Hematopoietic multipotent progenitor cell treated with erythropoietin and hydrocortisone succinate and interleukin-3 and kit ligand, for 17 days (in vitro differentiated cells): ENCODE data around the gene XPC.

Experiments
- DNase-seq: peaks from one replicate; pipeline ENCODE4 v3.0.0-alpha.2; 2015; ENCODE audit warnings: low spot score

The XPC gene

GRCh38 chr3:14146381-14147065 lies 31.9 kb downstream of the XPC start:
- DNase-seq, result no peak

DNA sequence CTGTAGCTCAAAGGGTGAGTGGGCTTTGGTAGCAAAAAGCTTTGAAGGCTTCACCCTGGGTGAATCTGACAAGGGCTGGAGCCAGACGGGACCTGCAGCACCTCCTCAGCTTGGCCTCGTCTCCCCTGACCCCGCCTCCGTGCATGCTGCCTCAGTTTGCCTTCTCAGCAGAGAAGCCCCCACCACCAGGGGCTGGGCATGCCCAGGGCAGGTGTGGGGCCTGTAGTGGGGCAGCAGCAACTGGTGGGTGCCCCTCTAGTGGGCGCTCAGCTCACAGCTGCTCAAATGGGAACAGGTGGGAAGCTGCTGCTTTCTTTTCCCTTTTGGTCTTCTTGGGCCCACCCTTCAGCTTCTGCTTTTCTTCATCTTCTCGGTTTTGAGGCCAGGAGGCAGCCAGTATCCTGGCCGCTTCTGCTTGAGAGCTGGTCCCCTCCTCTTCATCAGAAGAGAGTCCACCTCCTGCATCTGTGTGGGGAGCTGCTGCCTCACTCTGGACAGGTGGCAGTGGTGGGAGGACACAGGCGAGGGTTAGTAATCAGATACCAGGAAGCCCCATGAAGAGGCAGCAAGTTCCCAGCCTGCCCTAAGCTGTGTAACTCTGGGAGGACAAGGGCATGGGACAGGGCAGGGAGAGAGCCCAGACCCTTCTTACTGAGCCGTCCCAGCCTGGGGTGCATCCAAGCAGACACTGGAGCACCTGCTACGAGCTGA lies 32.6 kb downstream of the XPC start:
- no peak for DNase-seq

GRCh38 chr3:14145236-14145635 lies 33.2 kb downstream of the XPC start:
- DNase-seq, result no peak

DNA sequence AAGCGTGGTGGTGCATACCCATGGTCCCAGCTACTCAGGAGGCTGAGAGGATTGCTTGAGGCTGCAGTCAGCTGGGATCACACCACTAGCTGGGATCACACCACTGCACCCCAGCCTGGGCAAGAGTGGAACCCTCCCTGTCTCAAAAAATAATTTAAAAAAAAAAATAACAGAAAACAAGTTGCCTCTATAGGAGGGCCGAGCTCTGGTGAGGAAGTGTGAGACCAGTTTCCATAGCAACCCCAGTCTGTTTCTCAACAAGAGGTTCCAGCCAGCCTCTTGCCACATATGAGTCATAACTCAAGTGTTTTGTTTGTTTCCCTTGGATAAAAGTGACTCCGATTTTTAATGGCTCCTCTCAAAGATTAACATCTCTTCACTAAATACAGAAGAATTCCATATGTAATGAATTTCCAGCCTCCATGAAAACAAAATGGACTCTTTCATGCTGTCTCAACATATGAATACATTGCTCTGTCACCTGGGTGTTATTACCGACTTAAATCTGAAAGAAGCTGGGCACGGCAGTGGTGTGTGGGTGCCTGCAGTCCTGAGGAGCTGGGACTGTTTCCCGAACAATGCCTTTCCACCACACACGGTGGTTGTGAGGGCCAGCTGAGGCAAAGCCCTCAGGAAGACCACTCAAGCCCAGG lies 33.9 kb downstream of the XPC start:
- peak; percentile 59 for DNase-seq

DNA sequence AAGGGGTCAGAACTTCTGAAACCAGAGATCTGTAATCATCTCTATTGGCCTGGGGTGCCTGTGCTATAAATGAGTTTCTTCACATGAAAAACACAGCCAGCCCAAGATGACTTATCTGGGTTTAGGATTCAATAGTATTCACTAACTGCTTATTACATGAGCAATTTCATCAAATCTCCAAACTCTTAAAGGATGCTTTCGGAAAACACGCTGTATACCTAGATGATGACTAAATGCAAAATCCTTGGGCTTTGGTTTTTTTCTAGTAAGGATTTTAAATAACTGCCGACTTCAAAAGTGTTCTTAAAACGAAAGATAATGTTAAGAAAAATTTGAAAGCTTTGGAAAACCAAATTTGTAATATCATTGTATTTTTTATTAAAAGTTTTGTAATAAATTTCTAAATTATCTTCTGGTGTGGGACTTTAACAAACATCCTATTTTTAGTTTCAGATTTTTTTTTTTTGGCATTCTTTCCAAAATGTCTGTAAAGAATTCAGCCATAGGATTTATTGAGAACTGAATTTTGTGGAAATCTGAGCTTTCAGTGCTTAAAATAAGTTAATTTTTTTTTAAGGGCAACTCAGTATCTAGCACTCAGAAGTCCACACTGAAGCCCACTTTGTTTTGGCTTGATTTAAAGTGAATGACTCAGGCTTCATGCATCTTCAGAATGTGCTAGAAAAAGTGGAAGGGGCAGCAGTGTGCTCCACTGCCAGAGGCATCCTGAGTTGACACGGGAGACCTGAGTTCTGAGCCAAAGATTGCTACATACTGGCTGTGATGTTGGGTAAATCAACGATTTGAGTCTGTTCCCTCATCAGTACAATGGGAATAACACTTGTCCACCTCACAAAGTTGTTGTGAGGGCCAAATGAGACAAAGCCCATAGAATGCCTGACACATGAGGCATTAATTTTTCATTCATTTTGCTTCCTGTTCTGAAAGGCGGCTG lies 34.9 kb downstream of the XPC start:
- DNase-seq, result no peak

- DNase-seq, result no peak
These were observed 35.7 kb downstream of the XPC start for GRCh38 chr3:14142567-14143270.

GRCh38 chr3:14141602-14142341 lies 36.6 kb downstream of the XPC start:
- no peak for DNase-seq

- no peak for DNase-seq
These were observed 37.3 kb downstream of the XPC start for GRCh38 chr3:14141144-14141543.

DNA sequence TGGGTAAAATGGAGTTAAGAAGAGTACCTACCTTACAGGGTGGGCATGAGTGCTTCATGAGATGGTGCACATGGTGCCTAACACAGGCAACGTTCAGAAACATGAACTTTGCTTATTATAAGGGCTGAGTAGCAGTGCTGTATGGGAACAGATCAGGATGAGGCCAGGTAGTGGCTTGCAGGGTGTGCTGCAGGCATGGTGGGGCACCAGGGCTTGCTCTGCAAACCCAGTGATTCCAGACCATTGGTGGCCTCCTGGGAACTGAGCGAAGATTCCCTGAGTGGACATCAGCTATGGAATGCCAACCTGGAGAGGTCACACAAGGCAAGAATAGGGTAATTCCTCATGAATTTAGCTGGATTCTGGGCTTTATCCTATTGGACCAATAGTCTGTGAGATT lies 37.7 kb downstream of the XPC start:
- no peak for DNase-seq

GRCh38 chr3:14139771-14140170 lies 38.6 kb downstream of the XPC start:
- DNase-seq, result no peak

DNA sequence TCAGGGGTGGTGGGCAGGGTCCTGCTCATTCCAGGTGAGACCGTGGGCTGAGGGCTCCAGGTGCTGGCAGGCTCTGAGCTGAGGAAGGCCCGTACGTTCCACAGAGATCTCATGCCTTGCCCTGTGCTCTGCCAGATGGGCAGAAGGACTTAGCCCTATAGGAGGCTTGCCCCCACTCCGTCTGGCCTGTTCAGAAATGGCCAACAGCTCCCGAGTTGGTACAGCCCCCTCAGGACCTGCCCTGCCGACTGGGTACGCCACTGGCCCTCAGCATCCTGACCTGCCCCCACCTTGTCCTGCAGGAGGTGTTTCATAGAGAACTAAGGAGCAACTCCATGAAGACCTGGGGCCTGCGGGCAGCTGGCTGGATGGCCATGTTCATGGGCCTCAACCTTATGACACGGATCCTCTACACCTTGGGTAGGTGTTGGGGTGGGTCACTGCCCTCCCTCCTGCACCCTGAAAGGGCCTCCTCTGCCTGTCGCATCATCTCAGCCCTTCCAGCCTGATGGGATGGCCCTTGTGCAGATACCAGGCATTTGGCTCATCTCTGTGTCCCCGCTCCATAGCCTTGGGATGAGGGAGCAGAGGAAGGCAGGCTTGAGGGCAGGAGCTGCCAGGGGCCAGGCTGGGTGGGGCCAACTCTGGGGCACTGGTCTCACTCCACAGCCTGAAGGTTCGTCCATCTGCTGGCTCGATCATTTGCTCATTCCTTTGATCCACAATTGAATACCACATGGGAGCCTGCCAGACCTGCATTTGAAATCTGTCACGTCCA lies 39.3 kb downstream of the XPC start:
- no peak for DNase-seq

DNA sequence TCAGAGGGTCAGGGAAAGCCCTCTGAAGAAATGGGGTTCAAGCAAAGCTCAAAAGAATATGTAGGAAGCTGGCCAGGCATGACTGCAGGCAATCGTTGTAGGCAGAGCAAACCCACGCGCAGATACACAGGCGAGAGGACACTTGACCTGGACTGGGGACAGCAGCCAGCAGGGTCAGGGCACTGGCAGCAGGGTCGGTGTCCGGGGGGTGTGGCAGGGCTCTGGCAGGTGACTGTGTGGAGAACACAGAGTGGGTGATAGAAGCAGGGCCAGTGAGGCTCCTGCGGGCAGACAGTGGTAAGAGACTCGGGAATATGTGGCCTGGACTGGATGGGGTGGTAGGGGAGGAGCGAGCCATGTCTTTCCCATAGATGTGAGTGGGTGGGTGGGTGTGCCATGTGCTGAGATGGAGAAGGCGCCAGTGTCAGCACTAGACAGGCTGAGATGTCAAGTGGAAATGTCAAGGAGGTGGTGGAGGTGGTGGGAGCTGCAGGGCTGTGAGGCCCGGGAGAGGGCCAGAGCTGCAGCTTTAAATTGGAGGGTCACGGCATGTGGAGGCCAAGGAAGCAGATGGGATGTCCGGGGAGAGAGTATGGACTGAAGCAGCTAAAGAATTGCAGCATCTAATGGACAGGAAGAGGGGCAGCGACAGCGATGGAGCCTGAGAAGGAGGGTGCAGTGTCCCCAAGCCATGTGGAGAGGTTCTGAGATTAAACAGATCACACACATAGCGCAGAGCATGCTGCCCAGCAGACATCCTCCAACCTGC lies 40.1 kb downstream of the XPC start:
- no peak for DNase-seq

DNA sequence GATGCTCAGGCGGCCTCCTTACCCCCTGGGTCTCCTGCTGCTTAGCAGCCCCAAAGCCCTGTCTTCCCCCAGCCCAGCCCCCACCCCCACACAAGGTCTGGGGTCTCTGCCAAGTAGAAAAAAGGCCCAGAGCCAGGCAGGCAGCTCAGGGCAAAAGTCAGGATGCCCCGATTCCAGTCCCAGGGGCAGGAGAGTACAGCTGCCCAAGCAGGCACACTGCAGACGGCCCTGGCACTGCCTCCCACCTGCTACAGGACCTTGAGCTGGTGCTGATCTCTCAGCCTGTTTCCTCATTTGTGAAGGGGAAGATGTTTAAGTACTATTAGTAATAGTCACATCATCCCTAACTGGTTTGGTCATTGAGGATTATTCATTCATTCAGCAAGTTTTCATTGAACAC lies 41.0 kb downstream of the XPC start:
- no peak for DNase-seq

- DNase-seq, result peak; percentile 42
These were observed 41.4 kb downstream of the XPC start for GRCh38 chr3:14137004-14137403.

DNA sequence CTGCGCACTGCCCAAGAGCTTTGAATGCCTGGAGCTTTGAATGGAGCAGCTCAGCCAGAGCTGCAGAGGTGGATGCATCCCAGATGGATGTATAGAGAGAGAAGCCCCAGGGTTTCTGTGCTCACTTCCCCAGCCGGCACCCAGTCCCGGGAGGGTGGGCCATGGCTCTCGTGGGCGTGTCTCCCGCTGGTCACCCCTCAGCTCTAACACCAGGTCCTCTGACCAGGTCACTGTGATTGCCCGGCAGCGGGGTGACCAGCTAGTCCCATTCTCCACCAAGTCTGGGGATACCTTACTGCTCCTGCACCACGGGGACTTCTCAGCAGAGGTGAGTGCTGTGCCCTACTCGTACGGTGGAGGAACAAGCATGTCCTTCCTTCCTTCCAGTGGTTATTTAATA lies 42.8 kb downstream of the XPC start:
- no peak for DNase-seq

DNA sequence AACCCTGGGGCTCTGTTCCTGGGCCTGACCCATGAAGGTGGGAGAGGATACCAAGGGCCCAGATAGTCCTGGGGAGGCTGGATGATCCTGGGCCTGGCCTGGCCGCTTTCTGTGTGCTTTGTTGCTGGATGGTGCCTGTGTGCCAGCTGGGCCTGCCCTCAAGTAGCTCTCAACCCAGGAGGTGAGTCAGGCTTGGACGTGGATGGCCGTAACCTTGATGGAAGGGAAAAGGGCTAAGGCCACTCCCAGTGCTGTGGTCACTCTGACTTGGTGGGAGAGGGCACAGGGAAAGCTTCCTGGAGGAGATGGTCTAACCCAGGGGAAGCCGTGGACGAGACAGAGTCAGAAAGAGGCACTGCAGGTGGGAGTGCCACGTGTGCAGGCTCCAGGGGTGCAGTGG lies 44.1 kb downstream of the XPC start:
- no peak for DNase-seq

DNA sequence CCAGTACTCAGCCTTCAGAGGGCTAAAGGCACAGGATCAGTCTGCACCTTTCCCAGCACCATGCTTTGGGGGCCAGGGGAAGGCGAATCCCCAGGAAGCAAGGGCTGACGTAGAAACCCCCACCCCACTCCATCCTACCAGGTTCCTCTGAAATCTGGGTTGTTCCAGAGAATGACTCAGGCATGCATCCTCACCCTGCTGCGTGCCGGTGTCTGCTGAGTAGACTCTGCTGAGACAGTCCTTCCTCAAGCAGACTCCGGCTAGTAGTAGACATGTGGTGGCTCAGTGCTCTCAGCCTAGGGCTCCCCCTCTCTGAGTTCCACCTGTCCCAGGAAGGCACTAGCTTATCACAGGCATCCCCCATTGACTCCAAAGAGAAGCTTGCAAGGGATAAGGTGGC lies 44.5 kb downstream of the XPC start:
- no peak for DNase-seq

GRCh38 chr3:14133188-14133800 lies 45.1 kb downstream of the XPC start:
- DNase-seq, result no peak

DNA sequence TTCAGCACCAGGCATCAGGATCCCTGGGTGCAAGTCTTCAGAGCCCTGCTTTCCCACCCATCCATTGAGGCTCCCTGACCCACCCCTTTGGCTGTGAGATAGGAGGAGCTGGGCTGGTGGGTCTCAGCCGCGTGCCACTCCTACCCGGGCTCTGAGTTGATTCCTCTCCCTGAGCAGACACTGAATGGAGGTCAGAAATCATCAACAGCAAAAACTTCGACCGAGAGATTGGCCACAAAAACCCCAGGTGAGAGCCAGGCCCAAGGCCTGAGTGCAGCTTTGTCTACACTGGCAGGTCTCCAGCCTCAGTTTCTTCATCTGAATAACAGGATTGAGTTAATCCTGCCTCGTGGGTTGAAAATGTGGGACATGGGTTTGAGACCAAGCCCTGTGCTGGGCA lies 45.7 kb downstream of the XPC start:
- no peak for DNase-seq
